ENCODE data around the gene SLK. TPM values are rescaled to one million over a fixed set of nuclear protein-coding genes. Genes with fewer than 3 reads are reported as not detected.

SLK gene
- total RNA-seq, 1 donor from 2014 or later, result 27.5 TPM

DNA sequence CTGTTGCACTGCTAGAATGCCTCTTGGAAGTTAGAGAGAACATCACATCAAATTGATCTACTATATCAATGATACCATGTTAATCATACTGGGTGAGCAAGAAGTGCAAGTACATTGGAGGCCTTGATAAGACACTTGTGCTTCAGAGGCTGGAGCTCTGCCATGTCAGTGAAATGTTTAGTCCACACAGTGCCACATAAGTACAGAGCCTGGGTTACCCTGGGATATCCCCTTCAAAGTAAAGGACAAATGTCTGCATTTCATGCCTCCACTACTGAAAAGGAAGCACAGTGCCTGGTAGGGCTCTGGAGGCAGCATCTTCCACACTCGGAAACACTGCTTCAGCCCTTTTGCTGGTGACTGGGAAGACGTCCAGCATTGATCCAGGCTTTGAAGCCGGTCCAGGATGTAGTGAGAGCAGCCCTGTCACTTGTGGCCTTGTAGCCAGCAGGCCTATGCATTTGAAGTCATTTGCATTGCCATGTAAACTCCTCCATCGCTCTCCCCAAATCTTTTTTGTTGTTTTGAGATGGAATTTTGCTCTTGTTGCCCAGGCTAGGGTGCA lies 33.3 kb upstream of the SLK start:
- Histone ChIP-seq H3K9ac (ENCODE audit: low read length) (no peak overlapping the region), H3K27ac (ENCODE audit: low read depth, low read length) (no peak overlapping the region), H3K9me3 (ENCODE audit: insufficient read depth, low read depth, low read length) (no peaks in the 10 kb centered on the region), H3K27me3 (ENCODE audit: insufficient read depth, low read length) (no peaks in the 10 kb centered on the region), H3K4me2 (ENCODE audit: low read length) (no peak overlapping the region), H4K20me1 (ENCODE audit: insufficient read depth, low read length) (no peaks in the 10 kb centered on the region), H2AFZ (ENCODE audit: low read depth, low read length) (no peak overlapping the region), H3K4me3 (ENCODE audit: insufficient read depth, low read depth, low read length) (no peak overlapping the region), H3K36me3 (ENCODE audit: insufficient read depth, low read length) (no peaks in the 10 kb centered on the region), H3K79me2 (ENCODE audit: insufficient read depth, low read length) (no peaks in the 10 kb centered on the region), H3K4me1 (ENCODE audit: insufficient read depth, low read length) (no peaks in the 10 kb centered on the region)
- H3K27ac Mint-ChIP-seq (ENCODE audit: unreplicated experiment), result no peak overlapping the region
- TF ChIP-seq EZH2 (IDR thresholded peaks at IDR 0.05; ENCODE audit: insufficient read depth, low read length), result no peak
- TF ChIP-seq, protein P1, sequence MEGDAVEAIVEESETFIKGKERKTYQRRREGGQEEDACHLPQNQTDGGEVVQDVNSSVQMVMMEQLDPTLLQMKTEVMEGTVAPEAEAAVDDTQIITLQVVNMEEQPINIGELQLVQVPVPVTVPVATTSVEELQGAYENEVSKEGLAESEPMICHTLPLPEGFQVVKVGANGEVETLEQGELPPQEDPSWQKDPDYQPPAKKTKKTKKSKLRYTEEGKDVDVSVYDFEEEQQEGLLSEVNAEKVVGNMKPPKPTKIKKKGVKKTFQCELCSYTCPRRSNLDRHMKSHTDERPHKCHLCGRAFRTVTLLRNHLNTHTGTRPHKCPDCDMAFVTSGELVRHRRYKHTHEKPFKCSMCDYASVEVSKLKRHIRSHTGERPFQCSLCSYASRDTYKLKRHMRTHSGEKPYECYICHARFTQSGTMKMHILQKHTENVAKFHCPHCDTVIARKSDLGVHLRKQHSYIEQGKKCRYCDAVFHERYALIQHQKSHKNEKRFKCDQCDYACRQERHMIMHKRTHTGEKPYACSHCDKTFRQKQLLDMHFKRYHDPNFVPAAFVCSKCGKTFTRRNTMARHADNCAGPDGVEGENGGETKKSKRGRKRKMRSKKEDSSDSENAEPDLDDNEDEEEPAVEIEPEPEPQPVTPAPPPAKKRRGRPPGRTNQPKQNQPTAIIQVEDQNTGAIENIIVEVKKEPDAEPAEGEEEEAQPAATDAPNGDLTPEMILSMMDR (IDR thresholded peaks at IDR 0.05; ENCODE audit: insufficient read depth, low read depth, low read length), result no peak
- H3K9me3 Mint-ChIP-seq (ENCODE audit: unreplicated experiment), result peaks cover 3% of the 10 kb centered on the region
- H3K27me3 Mint-ChIP-seq (ENCODE audit: low read depth, unreplicated experiment), result peaks cover 2% of the 10 kb centered on the region
- no peaks in the 10 kb centered on the region for H3K36me3 Mint-ChIP-seq (ENCODE audit: low read depth, unreplicated experiment)
- H3K4me1 Mint-ChIP-seq (ENCODE audit: low read depth, unreplicated experiment), result peaks cover 6% of the 10 kb centered on the region
- DNase-seq (ENCODE audit: low read depth) (no peak), FAIRE-seq (no peak)
- H3K4me3 Mint-ChIP-seq (ENCODE audit: unreplicated experiment), result no peak overlapping the region

DNA sequence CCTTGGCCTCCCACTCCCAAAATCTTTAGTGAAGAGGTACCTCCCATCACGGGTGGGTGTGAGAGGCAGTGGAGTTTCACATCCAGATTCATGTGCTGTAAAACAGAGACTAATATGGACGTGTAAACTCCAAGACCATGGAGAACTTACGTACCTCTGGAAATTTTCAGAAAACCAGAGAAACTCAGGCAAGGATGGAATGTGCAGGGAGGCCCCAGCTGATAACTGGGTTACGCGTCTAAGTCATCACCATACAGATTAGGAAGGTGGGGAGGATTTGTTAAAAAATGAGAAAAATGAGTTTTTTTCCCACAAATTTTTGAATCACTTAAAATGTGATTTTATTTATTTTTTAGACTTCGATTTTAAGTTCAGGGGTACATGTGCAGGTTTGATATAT lies 32.6 kb upstream of the SLK start:
- Mint-ChIP-seq H3K36me3 (ENCODE audit: low read depth, unreplicated experiment) (no peaks in the 10 kb centered on the region), H3K9me3 (ENCODE audit: unreplicated experiment) (peaks cover 3% of the 10 kb centered on the region), H3K4me1 (ENCODE audit: low read depth, unreplicated experiment) (peaks cover 5% of the 10 kb centered on the region), H3K27ac (ENCODE audit: unreplicated experiment) (no peak overlapping the region), H3K27me3 (ENCODE audit: low read depth, unreplicated experiment) (peaks cover 2% of the 10 kb centered on the region), H3K4me3 (ENCODE audit: unreplicated experiment) (no peak overlapping the region)
- Histone ChIP-seq H3K27me3 (ENCODE audit: insufficient read depth, low read length) (no peaks in the 10 kb centered on the region), H3K9me3 (ENCODE audit: insufficient read depth, low read depth, low read length) (no peaks in the 10 kb centered on the region), H3K4me1 (ENCODE audit: insufficient read depth, low read length) (no peaks in the 10 kb centered on the region), H3K9ac (ENCODE audit: low read length) (no peak overlapping the region), H3K27ac (ENCODE audit: low read depth, low read length) (no peak overlapping the region), H3K79me2 (ENCODE audit: insufficient read depth, low read length) (no peaks in the 10 kb centered on the region), H4K20me1 (ENCODE audit: insufficient read depth, low read length) (no peaks in the 10 kb centered on the region), H3K4me3 (ENCODE audit: insufficient read depth, low read depth, low read length) (no peak overlapping the region), H3K36me3 (ENCODE audit: insufficient read depth, low read length) (no peaks in the 10 kb centered on the region), H2AFZ (ENCODE audit: low read depth, low read length) (no peak overlapping the region), H3K4me2 (ENCODE audit: low read length) (no peak overlapping the region)
- DNase-seq (ENCODE audit: low read depth) (no peak), FAIRE-seq (no peak)
- TF ChIP-seq, protein P1 (IDR thresholded peaks at IDR 0.05; ENCODE audit: insufficient read depth, low read depth, low read length), result no peak
- no peak for TF ChIP-seq EZH2 (IDR thresholded peaks at IDR 0.05; ENCODE audit: insufficient read depth, low read length)

DNA sequence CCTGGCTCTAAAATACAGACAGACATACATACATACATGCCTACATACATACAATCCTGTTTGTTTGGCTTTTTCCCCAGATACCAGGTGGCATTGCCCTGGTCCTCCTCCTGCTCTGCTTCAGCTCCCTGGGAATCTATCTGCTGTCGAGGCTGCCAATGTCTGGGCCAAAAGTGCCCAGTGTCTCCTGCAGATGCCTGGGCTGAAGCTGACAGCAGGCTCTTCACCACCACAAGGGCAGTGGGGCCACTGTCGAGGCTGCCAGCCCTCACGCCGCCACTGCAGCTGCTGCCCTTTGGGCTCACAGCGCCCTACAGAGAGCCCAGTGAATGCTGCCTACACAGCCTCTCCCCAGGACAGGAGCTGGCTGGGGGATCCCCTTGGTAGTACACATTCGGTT lies 30.9 kb upstream of the SLK start:
- Mint-ChIP-seq H3K36me3 (ENCODE audit: low read depth, unreplicated experiment) (no peaks in the 10 kb centered on the region), H3K4me3 (ENCODE audit: unreplicated experiment) (no peak overlapping the region), H3K9me3 (ENCODE audit: unreplicated experiment) (peaks cover 3% of the 10 kb centered on the region), H3K27ac (ENCODE audit: unreplicated experiment) (no peak overlapping the region), H3K27me3 (ENCODE audit: low read depth, unreplicated experiment) (peaks cover 2% of the 10 kb centered on the region), H3K4me1 (ENCODE audit: low read depth, unreplicated experiment) (no peaks in the 10 kb centered on the region)
- Histone ChIP-seq H3K9ac (ENCODE audit: low read length) (no peak overlapping the region), H3K9me3 (ENCODE audit: insufficient read depth, low read depth, low read length) (no peaks in the 10 kb centered on the region), H3K36me3 (ENCODE audit: insufficient read depth, low read length) (no peaks in the 10 kb centered on the region), H3K27ac (ENCODE audit: low read depth, low read length) (no peak overlapping the region), H2AFZ (ENCODE audit: low read depth, low read length) (no peak overlapping the region), H3K4me3 (ENCODE audit: insufficient read depth, low read depth, low read length) (no peak overlapping the region), H4K20me1 (ENCODE audit: insufficient read depth, low read length) (no peaks in the 10 kb centered on the region), H3K27me3 (ENCODE audit: insufficient read depth, low read length) (no peaks in the 10 kb centered on the region), H3K79me2 (ENCODE audit: insufficient read depth, low read length) (no peaks in the 10 kb centered on the region), H3K4me1 (ENCODE audit: insufficient read depth, low read length) (no peaks in the 10 kb centered on the region), H3K4me2 (ENCODE audit: low read length) (no peak overlapping the region)
- TF ChIP-seq EZH2 (IDR thresholded peaks at IDR 0.05; ENCODE audit: insufficient read depth, low read length), result no peak
- TF ChIP-seq, protein P1 (IDR thresholded peaks at IDR 0.05; ENCODE audit: insufficient read depth, low read depth, low read length), result no peak
- no peak for DNase-seq (ENCODE audit: low read depth)
- FAIRE-seq, result no peak
